GM19023 (cell line): ENCODE data around the gene TMCO6.

Experiments used
- ATAC-seq: cut with Tn5 transposase; IDR thresholded peaks from one replicate; pipeline ENCODE4 v1.9.1; 2021; ENCODE audit warnings: mild to moderate bottlenecking, moderate library complexity; ENCODE audit not compliant: unreplicated experiment

Gene TMCO6

GRCh38 chr5:140672455-140673186 is 33.4 kb downstream of the TMCO6 start:
- ATAC-seq, result no peak

- no peak for ATAC-seq
Observed at GRCh38 chr5:140673187-140673976, 34.1 kb downstream of the TMCO6 start, which contains the start of gene DND1. TSS of gene DND1 (minus strand) at chr5:140673576. CDS start at chr5:140673542, 34 bp downstream.

GRCh38 chr5:140674211-140674610 is 35.0 kb downstream of the TMCO6 start:
- ATAC-seq, result no peak

GRCh38 chr5:140674629-140675028 is 35.4 kb downstream of the TMCO6 start:
- no peak for ATAC-seq

GRCh38 chr5:140677947-140678346 is 38.7 kb downstream of the TMCO6 start:
- ATAC-seq, result peak; percentile 58

GRCh38 chr5:140678993-140679392 is 39.7 kb downstream of the TMCO6 start:
- ATAC-seq, result no peak

- no peak for ATAC-seq
Observed at GRCh38 chr5:140690376-140690932, 51.2 kb downstream of the TMCO6 start.

- ATAC-seq, result peak; percentile 95
Observed at GRCh38 chr5:140690941-140691924, 52.0 kb downstream of the TMCO6 start, which contains the start of the genes HARS1 and HARS2. TSS of gene HARS1 (minus strand) at chr5:140691370. CDS start at chr5:140691304, 66 bp downstream. TSS of gene HARS2 (plus strand) at chr5:140691455. CDS start at chr5:140691649, 194 bp downstream.

GRCh38 chr5:140694276-140694675 is 55.0 kb downstream of the TMCO6 start:
- no peak for ATAC-seq
